Left ventricle myocardium inferior (tissue), 1 donor: ENCODE data around the gene CD200R1. TPM values are rescaled to one million over a fixed set of nuclear protein-coding genes. Genes with fewer than 3 reads are reported as not detected.
A peak's percentile ranks its signal among the peaks of the same experiment; 100 is the strongest.

Source experiments
- DNase-seq: peaks from one replicate; pipeline ENCODE4 v3.0.0-alpha.2; 2020
- H3K27ac ChIP-seq: fragments of 200-600 bp; replicated peaks from 2 replicates; pipeline ENCODE4 v1.8.0; 2021
- H3K27me3 ChIP-seq: fragments of 200-600 bp; 2 replicates; pipeline ENCODE4 v1.8.0; 2021; ENCODE audit warnings: low read depth
- H3K36me3 ChIP-seq: fragments of 200-600 bp; 2 replicates; pipeline ENCODE4 v1.8.0; 2021
- H3K4me1 ChIP-seq: fragments of 200-600 bp; 2 replicates; pipeline ENCODE4 v1.8.0; 2021
- H3K4me3 ChIP-seq: fragments of 200-600 bp; 2 replicates; pipeline ENCODE4 v1.8.0; 2021; ENCODE audit warnings: mild to moderate bottlenecking, moderate library complexity
- H3K9me3 ChIP-seq: fragments of 200-600 bp; replicated peaks from 2 replicates; pipeline ENCODE4 v1.8.0; 2021
- CTCF ChIP-seq: fragments of 200-600 bp; IDR thresholded peaks from 2 replicates; pipeline ENCODE4 v1.8.0; 2021; ENCODE audit warnings: antibody characterized with exemption, mild to moderate bottlenecking, borderline replicate concordance
- intact Hi-C: fragments of 100-400 bp; cut with micrococcal nuclease; formaldehyde crosslinking; loops from one replicate; pipeline ENCODE4 v1.11.0; 2022
- total RNA-seq: library from RNA; stranded (reverse); fragmentation: NEBNext Ultra II Directional; extraction: Animal tissue kit (Norgen Biotek cat#: 25700); gene quantifications from one replicate; pipeline ENCODE4 v1.2.1, GENCODE V29; 2021
- donor health status: DM: no; HTN: yes; CAD: no; lungs with severe emphysema.

CD200R1 gene
- total RNA-seq, 1 donor from 2014 or later: 0.82 TPM

- intact Hi-C loops: loop anchor here (10.0 kb wide), 1 partner anchor 389 kb away; no protein-coding TSS in a partner anchor
Observed at GRCh38 chr3:112973325-112974177, 1.4 kb downstream of the CD200R1 start.

GRCh38 chr3:112972158-112972557 is 2.7 kb downstream of the CD200R1 start:
- no peak for TF ChIP-seq CTCF
- H3K36me3 ChIP-seq: no peaks in the 10 kb centered on the region
- H3K4me1 ChIP-seq: no peaks in the 10 kb centered on the region
- no peak overlapping the region for H3K27ac ChIP-seq
- intact Hi-C loops: loop anchor here (10.0 kb wide), 1 partner anchor 387 kb away; no protein-coding TSS in a partner anchor
- no peak overlapping the region for H3K4me3 ChIP-seq
- no peaks in the 10 kb centered on the region for H3K9me3 ChIP-seq
- H3K27me3 ChIP-seq: peaks cover 18% of the 10 kb centered on the region
- DNase-seq: no peak

More at GRCh38 chr3:112973325-112974177, 1.4 kb downstream of the CD200R1 start:
- Histone ChIP-seq H3K27ac (no peak overlapping the region), H3K9me3 (no peaks in the 10 kb centered on the region), H3K4me1 (no peaks in the 10 kb centered on the region), H3K27me3 (peaks cover 18% of the 10 kb centered on the region), H3K36me3 (no peaks in the 10 kb centered on the region), H3K4me3 (peak overlapping the region; percentile 36)
- no peak for DNase-seq
- no peak for TF ChIP-seq CTCF

GRCh38 chr3:112967828-112968227 is 7.1 kb downstream of the CD200R1 start:
- no peak for TF ChIP-seq CTCF
- H3K4me3 ChIP-seq: no peak overlapping the region
- peaks cover 11% of the 10 kb centered on the region for H3K9me3 ChIP-seq
- no peak for DNase-seq
- H3K4me1 ChIP-seq: no peaks in the 10 kb centered on the region
- no peaks in the 10 kb centered on the region for H3K36me3 ChIP-seq
- intact Hi-C loops: loop anchor here (5.0 kb wide), 1 partner anchor 51 kb away; no protein-coding TSS in a partner anchor
- no peak overlapping the region for H3K27ac ChIP-seq
- H3K27me3 ChIP-seq: peaks cover 49% of the 10 kb centered on the region

GRCh38 chr3:112967425-112967824 is 7.5 kb downstream of the CD200R1 start:
- intact Hi-C loops: loop anchor here (5.0 kb wide), 1 partner anchor 50 kb away; no protein-coding TSS in a partner anchor
- H3K27ac ChIP-seq: no peak overlapping the region
- no peak overlapping the region for H3K4me3 ChIP-seq
- no peak for DNase-seq
- TF ChIP-seq CTCF: no peak
- H3K9me3 ChIP-seq: peaks cover 11% of the 10 kb centered on the region
- H3K4me1 ChIP-seq: no peaks in the 10 kb centered on the region
- H3K36me3 ChIP-seq: no peaks in the 10 kb centered on the region
- H3K27me3 ChIP-seq: peaks cover 49% of the 10 kb centered on the region

GRCh38 chr3:112966633-112967032 is 8.3 kb downstream of the CD200R1 start:
- intact Hi-C loops: loop anchor here (5.0 kb wide), 1 partner anchor 49 kb away; no protein-coding TSS in a partner anchor
- Histone ChIP-seq H3K36me3 (no peaks in the 10 kb centered on the region), H3K9me3 (peaks cover 11% of the 10 kb centered on the region), H3K4me3 (no peak overlapping the region), H3K4me1 (no peaks in the 10 kb centered on the region), H3K27ac (no peak overlapping the region), H3K27me3 (peaks cover 49% of the 10 kb centered on the region)
- no peak for TF ChIP-seq CTCF
- DNase-seq: no peak
